ENCODE data around the gene KIAA0232. TPM values are rescaled to one million over a fixed set of nuclear protein-coding genes. Genes with fewer than 3 reads are reported as not detected.

KIAA0232 gene
- total and polyA plus RNA-seq, 12 donors: 12.8 to 89.6 (median 70.9) TPM

- ATAC-seq: no peak
- Histone ChIP-seq H3K4me1 (peaks cover 0 to 34% (median 18%) of the 10 kb centered on the region in 9 donors), H3K27ac (no peak overlapping the region), H3K27me3 (no peaks in the 10 kb centered on the region), H3K9me3 (no peaks in the 10 kb centered on the region), H3K36me3 (no peaks in the 10 kb centered on the region), H3K4me3 (no peak overlapping the region)
- no peak for DNase-seq
- TF ChIP-seq CTCF (IDR thresholded peaks at IDR 0.05): no peak
- WGBS, 2 donors: 94 to 98% methylated on average over 2 of the region's 2 CpGs
- intact Hi-C loops (cut with DNase I): no loop called here
These were observed 16.8 kb upstream of the KIAA0232 start for GRCh38 chr4:6765703-6766102.

GRCh38 chr4:6767386-6767747, 15.2 kb upstream of the KIAA0232 start:
- H3K27ac ChIP-seq: no peak overlapping the region
- WGBS, 2 donors: 69 to 73% methylated on average over 6 of the region's 6 CpGs
- no peak for ATAC-seq
- no peak for TF ChIP-seq CTCF (IDR thresholded peaks at IDR 0.05)
- H3K9me3 ChIP-seq: no peaks in the 10 kb centered on the region
- H3K4me1 ChIP-seq: peaks cover 0 to 48% (median 30%) of the 10 kb centered on the region in 9 donors
- no peak overlapping the region for H3K4me3 ChIP-seq
- intact Hi-C loops (cut with DNase I): no loop called here
- DNase-seq: no peak
- no peaks in the 10 kb centered on the region for H3K27me3 ChIP-seq
- H3K36me3 ChIP-seq: no peaks in the 10 kb centered on the region

GRCh38 chr4:6767748-6768538, 14.6 kb upstream of the KIAA0232 start:
- Histone ChIP-seq H3K27ac (peak overlapping the region in 5 of 10 donors; percentile 9 to 58 (median 39)), H3K27me3 (no peaks in the 10 kb centered on the region), H3K9me3 (no peaks in the 10 kb centered on the region), H3K4me1 (peaks cover 0 to 54% (median 36%) of the 10 kb centered on the region in 9 donors), H3K36me3 (no peaks in the 10 kb centered on the region), H3K4me3 (no peak overlapping the region)
- no peak for ATAC-seq
- intact Hi-C loops (cut with DNase I): no loop called here
- TF ChIP-seq CTCF (IDR thresholded peaks at IDR 0.05): no peak
- no peak for DNase-seq
- 65 to 68% methylated on average over 22 of the region's 22 CpGs for WGBS, 2 donors

GRCh38 chr4:6768539-6768905, 14.0 kb upstream of the KIAA0232 start:
- peaks cover 2 to 60% (median 36%) of the 10 kb centered on the region in 9 donors for H3K4me1 ChIP-seq
- H3K27me3 ChIP-seq: no peaks in the 10 kb centered on the region
- no peaks in the 10 kb centered on the region for H3K9me3 ChIP-seq
- WGBS, 2 donors: 34 to 41% methylated on average over 4 of the region's 4 CpGs
- DNase-seq: no peak
- H3K4me3 ChIP-seq: no peak overlapping the region
- H3K36me3 ChIP-seq: no peaks in the 10 kb centered on the region
- peak overlapping the region in 5 of 10 donors; percentile 9 to 58 (median 39) for H3K27ac ChIP-seq
- intact Hi-C loops (cut with DNase I): no loop called here
- no peak for TF ChIP-seq CTCF (IDR thresholded peaks at IDR 0.05)
- ATAC-seq: peak in 4 of 8 donors; percentile 27 to 48 (median 34)

All from heart right ventricle (tissue), 16 donors.